ENCODE data around the gene ARPC5L.

Gene ARPC5L

GRCh38 chr9:124863371-124863871 is 1.5 kb downstream of the ARPC5L start:
- no peak for DNase-seq (ENCODE audit: low read depth, low spot score)

GRCh38 chr9:124868511-124869465 is 6.9 kb downstream of the ARPC5L start:
- DNase-seq (ENCODE audit: low read depth, low spot score): no peak

- DNase-seq (ENCODE audit: low read depth, low spot score): no peak
Observed at GRCh38 chr9:124869466-124869985, 7.6 kb downstream of the ARPC5L start.

GRCh38 chr9:124869986-124870560 is 8.1 kb downstream of the ARPC5L start:
- no peak for DNase-seq (ENCODE audit: low read depth, low spot score)

GRCh38 chr9:124870723-124871122 is 8.8 kb downstream of the ARPC5L start:
- no peak for DNase-seq (ENCODE audit: low read depth, low spot score)

GRCh38 chr9:124871156-124871561 is 9.2 kb downstream of the ARPC5L start:
- no peak for DNase-seq (ENCODE audit: low read depth, low spot score)

- DNase-seq (ENCODE audit: low read depth, low spot score): no peak
Observed at GRCh38 chr9:124873664-124874063, 11.7 kb downstream of the ARPC5L start.

- DNase-seq (ENCODE audit: low read depth, low spot score): no peak
Observed at GRCh38 chr9:124875501-124875900, 13.6 kb downstream of the ARPC5L start.

- DNase-seq (ENCODE audit: low read depth, low spot score): no peak
Observed at GRCh38 chr9:124877021-124877782, 15.3 kb downstream of the ARPC5L start.

GRCh38 chr9:124878021-124878420 is 16.1 kb downstream of the ARPC5L start:
- DNase-seq (ENCODE audit: low read depth, low spot score): no peak

- no peak for DNase-seq (ENCODE audit: low read depth, low spot score)
Observed at GRCh38 chr9:124878518-124878917, 16.6 kb downstream of the ARPC5L start.

- no peak for DNase-seq (ENCODE audit: low read depth, low spot score)
Observed at GRCh38 chr9:124879226-124879625, 17.3 kb downstream of the ARPC5L start.

GRCh38 chr9:124880501-124880900 is 18.6 kb downstream of the ARPC5L start:
- no peak for DNase-seq (ENCODE audit: low read depth, low spot score)

- DNase-seq (ENCODE audit: low read depth, low spot score): no peak
Observed at GRCh38 chr9:124881138-124881743, 19.3 kb downstream of the ARPC5L start.

- no peak for DNase-seq (ENCODE audit: low read depth, low spot score)
Observed at GRCh38 chr9:124882231-124882630, 20.3 kb downstream of the ARPC5L start.

- DNase-seq (ENCODE audit: low read depth, low spot score): no peak
Observed at GRCh38 chr9:124884376-124884775, 22.4 kb downstream of the ARPC5L start.

- DNase-seq (ENCODE audit: low read depth, low spot score): no peak
Observed at GRCh38 chr9:124885551-124885950, 23.6 kb downstream of the ARPC5L start.

- DNase-seq (ENCODE audit: low read depth, low spot score): no peak
Observed at GRCh38 chr9:124886461-124886860, 24.5 kb downstream of the ARPC5L start.

GRCh38 chr9:124886866-124887492 is 25.0 kb downstream of the ARPC5L start:
- DNase-seq (ENCODE audit: low read depth, low spot score): no peak

- no peak for DNase-seq (ENCODE audit: low read depth, low spot score)
Observed at GRCh38 chr9:124887832-124888231, 25.9 kb downstream of the ARPC5L start.

GRCh38 chr9:124889006-124889405 is 27.1 kb downstream of the ARPC5L start:
- DNase-seq (ENCODE audit: low read depth, low spot score): no peak

Data from brain pericyte (primary cell).